Natural killer cell (primary cell): Measurements from ENCODE around the gene MYH6. TPM values are rescaled to one million over a fixed set of nuclear protein-coding genes. Genes with fewer than 3 reads are reported as not detected.
A peak's percentile ranks its signal among the peaks of the same experiment; 100 is the strongest.

Experiments
- ATAC-seq, 3 donors: fragments of 150-1000 bp in 2 of 3; fragments of 200-7000 bp in 1 of 3; cut with Tn5 transposase; 1 replicate in 1 of 3; 2 replicates in 2 of 3; pipeline ENCODE4 v1.10.0; 2021; ENCODE audit warnings: mild to moderate bottlenecking in 2 of 3, moderate library complexity in 2 of 3
- DNase-seq, 2 donors: peaks; one replicate each; pipeline versions ENCODE4 v3.0.0 to v3.0.0-alpha.2; 2013 to 2021; ENCODE audit warnings: mixed read lengths in 1 of 2
- H3K27ac ChIP-seq: one replicate; pipeline ENCODE4 v1.5.1; 2013; ENCODE audit warnings: mild to moderate bottlenecking, low read length
- H3K27me3 ChIP-seq: one replicate; pipeline ENCODE4 v1.6.1; 2013; ENCODE audit warnings: low read length; ENCODE audit not compliant: control insufficient read depth, insufficient read depth
- H3K36me3 ChIP-seq: one replicate; pipeline ENCODE4 v1.6.1; 2013; ENCODE audit warnings: low read length; ENCODE audit not compliant: control insufficient read depth, insufficient read depth
- H3K4me1 ChIP-seq: one replicate; pipeline ENCODE4 v1.6.1; 2013; ENCODE audit warnings: low read length; ENCODE audit not compliant: control insufficient read depth, insufficient read depth
- H3K4me3 ChIP-seq: one replicate; pipeline ENCODE4 v1.5.1; 2013; ENCODE audit warnings: low read length
- H3K9me3 ChIP-seq: one replicate; pipeline ENCODE4 v1.6.1; 2013; ENCODE audit warnings: low read length; ENCODE audit not compliant: control insufficient read depth, insufficient read depth
- H3K27ac Mint-ChIP-seq, 2 donors: one replicate each; pipeline ENCODE4 v1.8.0; 2022; ENCODE audit warnings: mild to moderate bottlenecking in 2 of 2, mixed read lengths in 2 of 2, moderate library complexity in 1 of 2
- H3K27me3 Mint-ChIP-seq, 2 donors: one replicate each; pipeline ENCODE4 v1.8.0; 2022; ENCODE audit warnings: low read depth in 2 of 2, mixed read lengths in 2 of 2
- H3K36me3 Mint-ChIP-seq: one replicate; pipeline ENCODE4 v1.8.0; 2022; ENCODE audit warnings: mixed read lengths
- H3K4me1 Mint-ChIP-seq, 2 donors: one replicate each; pipeline ENCODE4 v1.8.0; 2022; ENCODE audit warnings: mixed read lengths in 2 of 2
- H3K4me3 Mint-ChIP-seq: one replicate; pipeline ENCODE4 v1.8.0; 2022; ENCODE audit warnings: mild to moderate bottlenecking, moderate library complexity, mixed read lengths
- H3K9me3 Mint-ChIP-seq, 2 donors: one replicate each; pipeline ENCODE4 v1.8.0; 2022; ENCODE audit warnings: mixed read lengths in 2 of 2
- CTCF ChIP-seq: fragments of 200-600 bp; IDR thresholded peaks from one replicate; pipeline ENCODE4 v1.8.0; 2022; ENCODE audit warnings: antibody characterized with exemption
- WGBS: methylation state at CpG from one replicate; pipeline ENCODE4 v1.1.7; 2013; ENCODE audit warnings: missing lambda C conversion rate; ENCODE audit not compliant: insufficient coverage; 5-methylcytosine and 5-hydroxymethylcytosine counted together
- intact Hi-C: fragments of 100-400 bp; cut with micrococcal nuclease; formaldehyde crosslinking; loops from one replicate; pipeline ENCODE4 v1.14.2; 2022
- total RNA-seq, 4 donors: library from RNA; stranded (reverse); fragments of 120-200 nt in 1 of 4; gene quantifications; one replicate each; pipeline versions ENCODE4 v1.2.3 to v1.2.4, GENCODE V29; 2013 to 2022

MYH6 gene
- total RNA-seq, 3 donors from 2014 or later (not counting 1 experiment from before 2014, with no cell fraction given), result not detected

- Mint-ChIP-seq H3K27me3 (peaks cover 30 to 31% of the 10 kb centered on the region in 2 donors), H3K27ac (no peak overlapping the region), H3K4me1 (peaks cover 7% of the 10 kb centered on the region in 2 donors), H3K4me3 (no peak overlapping the region), H3K9me3 (no peaks in the 10 kb centered on the region), H3K36me3 (no peaks in the 10 kb centered on the region)
- Histone ChIP-seq H3K4me1 (peaks cover 12% of the 10 kb centered on the region), H3K36me3 (no peaks in the 10 kb centered on the region), H3K27ac (no peak overlapping the region), H3K9me3 (no peaks in the 10 kb centered on the region), H3K27me3 (peaks cover 12% of the 10 kb centered on the region), H3K4me3 (no peak overlapping the region)
- ATAC-seq (no peak), DNase-seq (no peak)
- 94% methylated on average over 4 of the region's 4 CpGs for WGBS
- no peak for TF ChIP-seq CTCF
- intact Hi-C loops, result no loop called here
These were observed 51.4 kb downstream of the MYH6 start for GRCh38 chr14:23356662-23357061.

- H3K27ac ChIP-seq, result no peak overlapping the region
- H3K9me3 ChIP-seq, result no peaks in the 10 kb centered on the region
- Mint-ChIP-seq H3K27me3 (peaks cover 35 to 36% of the 10 kb centered on the region in 2 donors), H3K9me3 (no peaks in the 10 kb centered on the region), H3K4me1 (peaks cover 7 to 13% of the 10 kb centered on the region in 2 donors), H3K27ac (no peak overlapping the region), H3K4me3 (no peak overlapping the region), H3K36me3 (no peaks in the 10 kb centered on the region)
- peaks cover 12% of the 10 kb centered on the region for H3K4me1 ChIP-seq
- peaks cover 19% of the 10 kb centered on the region for H3K27me3 ChIP-seq
- no peak overlapping the region for H3K4me3 ChIP-seq
- DNase-seq (no peak), ATAC-seq (no peak)
- 96% methylated on average over 3 of the region's 6 CpGs for WGBS
- intact Hi-C loops, result no loop called here
- no peaks in the 10 kb centered on the region for H3K36me3 ChIP-seq
- TF ChIP-seq CTCF, result no peak
These were observed 52.1 kb downstream of the MYH6 start for GRCh38 chr14:23355871-23356435.

GRCh38 chr14:23354990-23355389 lies 53.1 kb downstream of the MYH6 start:
- 93% methylated on average over 5 of the region's 6 CpGs for WGBS
- H3K27me3 ChIP-seq, result peaks cover 22% of the 10 kb centered on the region
- H3K36me3 ChIP-seq, result no peaks in the 10 kb centered on the region
- DNase-seq, result no peak
- no peak overlapping the region for H3K27ac Mint-ChIP-seq
- H3K9me3 Mint-ChIP-seq, result no peaks in the 10 kb centered on the region
- H3K4me3 Mint-ChIP-seq, result no peak overlapping the region
- H3K4me1 ChIP-seq, result peaks cover 12% of the 10 kb centered on the region
- H3K27me3 Mint-ChIP-seq, result peaks cover 42 to 46% of the 10 kb centered on the region in 2 donors
- ATAC-seq, result no peak
- intact Hi-C loops, result no loop called here
- no peaks in the 10 kb centered on the region for H3K9me3 ChIP-seq
- H3K36me3 Mint-ChIP-seq, result no peaks in the 10 kb centered on the region
- peaks cover 7 to 14% of the 10 kb centered on the region in 2 donors for H3K4me1 Mint-ChIP-seq
- H3K4me3 ChIP-seq, result no peak overlapping the region
- H3K27ac ChIP-seq, result no peak overlapping the region
- no peak for TF ChIP-seq CTCF

- peak overlapping the region; percentile 69 for H3K4me3 Mint-ChIP-seq
- Histone ChIP-seq H3K36me3 (no peaks in the 10 kb centered on the region), H3K4me1 (peaks cover 12% of the 10 kb centered on the region), H3K27ac (no peak overlapping the region), H3K9me3 (no peaks in the 10 kb centered on the region), H3K27me3 (peaks cover 22% of the 10 kb centered on the region), H3K4me3 (no peak overlapping the region)
- DNase-seq (no peak), ATAC-seq (no peak)
- peaks cover 47 to 55% of the 10 kb centered on the region in 2 donors for H3K27me3 Mint-ChIP-seq
- H3K36me3 Mint-ChIP-seq, result no peaks in the 10 kb centered on the region
- TF ChIP-seq CTCF, result no peak
- WGBS, result 90% methylated on average over 5 of the region's 5 CpGs
- no peak overlapping the region for H3K27ac Mint-ChIP-seq
- H3K9me3 Mint-ChIP-seq, result no peaks in the 10 kb centered on the region
- intact Hi-C loops, result no loop called here
- peaks cover 7 to 14% of the 10 kb centered on the region in 2 donors for H3K4me1 Mint-ChIP-seq
These were observed 54.7 kb downstream of the MYH6 start for GRCh38 chr14:23353433-23353780.
